Measurements from ENCODE around the gene FAM114A2. TPM values are rescaled to one million over a fixed set of nuclear protein-coding genes. Genes with fewer than 3 reads are reported as not detected.
"Not testable (repeated sequence)": the region's sequence is repeated elsewhere in the genome, so short reads cannot be mapped to it uniquely, and the experiment has no call there.

Gene FAM114A2
- total RNA-seq, 1 donor: 21.1 TPM

- Histone ChIP-seq H3K4me1 (ENCODE audit: insufficient read depth, low read length) (no peaks in the 10 kb centered on the region), H3K9me3 (ENCODE audit: low read depth, low read length) (no peaks in the 10 kb centered on the region), H3K4me3 (ENCODE audit: low read length) (no peak overlapping the region), H3K27me3 (ENCODE audit: insufficient read depth, low read length) (no peaks in the 10 kb centered on the region)
These were observed 6.7 kb downstream of the FAM114A2 start for GRCh38 chr5:154031937-154032489.

GRCh38 chr5:154025951-154026350, 12.8 kb downstream of the FAM114A2 start:
- Histone ChIP-seq H3K27me3 (ENCODE audit: insufficient read depth, low read length) (no peaks in the 10 kb centered on the region), H3K4me1 (ENCODE audit: insufficient read depth, low read length) (no peaks in the 10 kb centered on the region), H3K9me3 (ENCODE audit: low read depth, low read length) (no peaks in the 10 kb centered on the region), H3K4me3 (ENCODE audit: low read length) (no peak overlapping the region)

- not testable (repeated sequence) for H3K27me3 ChIP-seq (ENCODE audit: insufficient read depth, low read length)
These were observed 19.8 kb downstream of the FAM114A2 start for GRCh38 chr5:154018919-154019318.

GRCh38 chr5:154015071-154015693, 23.5 kb downstream of the FAM114A2 start:
- no peak overlapping the region for H3K4me3 ChIP-seq (ENCODE audit: low read length)

More at GRCh38 chr5:154018919-154019318, 19.8 kb downstream of the FAM114A2 start:
- not testable (repeated sequence) for H3K4me3 ChIP-seq (ENCODE audit: low read length); H3K4me1 ChIP-seq (ENCODE audit: insufficient read depth, low read length); H3K9me3 ChIP-seq (ENCODE audit: low read depth, low read length)

GRCh38 chr5:154010660-154011059, 28.1 kb downstream of the FAM114A2 start:
- H3K4me1 ChIP-seq (ENCODE audit: insufficient read depth, low read length): no peaks in the 10 kb centered on the region
- H3K4me3 ChIP-seq (ENCODE audit: low read length): no peak overlapping the region

More at GRCh38 chr5:154015071-154015693, 23.5 kb downstream of the FAM114A2 start:
- Histone ChIP-seq H3K9me3 (ENCODE audit: low read depth, low read length) (no peaks in the 10 kb centered on the region), H3K27me3 (ENCODE audit: insufficient read depth, low read length) (no peaks in the 10 kb centered on the region), H3K4me1 (ENCODE audit: insufficient read depth, low read length) (no peaks in the 10 kb centered on the region)

GRCh38 chr5:154005648-154006047, 33.1 kb downstream of the FAM114A2 start:
- H3K9me3 ChIP-seq (ENCODE audit: low read depth, low read length): no peaks in the 10 kb centered on the region
- H3K4me1 ChIP-seq (ENCODE audit: insufficient read depth, low read length): no peaks in the 10 kb centered on the region
- no peak overlapping the region for H3K4me3 ChIP-seq (ENCODE audit: low read length)
- no peaks in the 10 kb centered on the region for H3K27me3 ChIP-seq (ENCODE audit: insufficient read depth, low read length)

More at GRCh38 chr5:154010660-154011059, 28.1 kb downstream of the FAM114A2 start:
- Histone ChIP-seq H3K9me3 (ENCODE audit: low read depth, low read length) (no peaks in the 10 kb centered on the region), H3K27me3 (ENCODE audit: insufficient read depth, low read length) (no peaks in the 10 kb centered on the region)

- Histone ChIP-seq H3K27me3 (ENCODE audit: insufficient read depth, low read length) (no peaks in the 10 kb centered on the region), H3K4me3 (ENCODE audit: low read length) (no peak overlapping the region), H3K4me1 (ENCODE audit: insufficient read depth, low read length) (no peaks in the 10 kb centered on the region), H3K9me3 (ENCODE audit: low read depth, low read length) (no peaks in the 10 kb centered on the region)
These were observed 36.1 kb downstream of the FAM114A2 start for GRCh38 chr5:154002511-154003020.

- Histone ChIP-seq H3K27me3 (ENCODE audit: insufficient read depth, low read length) (no peaks in the 10 kb centered on the region), H3K4me3 (ENCODE audit: low read length) (no peak overlapping the region), H3K9me3 (ENCODE audit: low read depth, low read length) (no peaks in the 10 kb centered on the region), H3K4me1 (ENCODE audit: insufficient read depth, low read length) (no peaks in the 10 kb centered on the region)
These were observed 36.6 kb downstream of the FAM114A2 start for GRCh38 chr5:154002093-154002492.

- H3K4me1 ChIP-seq (ENCODE audit: insufficient read depth, low read length): no peaks in the 10 kb centered on the region
- no peaks in the 10 kb centered on the region for H3K9me3 ChIP-seq (ENCODE audit: low read depth, low read length)
- H3K4me3 ChIP-seq (ENCODE audit: low read length): no peak overlapping the region
- no peaks in the 10 kb centered on the region for H3K27me3 ChIP-seq (ENCODE audit: insufficient read depth, low read length)
These were observed 38.0 kb downstream of the FAM114A2 start for GRCh38 chr5:154000703-154001102.

- Histone ChIP-seq H3K4me3 (ENCODE audit: low read length) (no peak overlapping the region), H3K27me3 (ENCODE audit: insufficient read depth, low read length) (no peaks in the 10 kb centered on the region), H3K9me3 (ENCODE audit: low read depth, low read length) (no peaks in the 10 kb centered on the region), H3K4me1 (ENCODE audit: insufficient read depth, low read length) (no peaks in the 10 kb centered on the region)
These were observed 38.7 kb downstream of the FAM114A2 start for GRCh38 chr5:153999995-154000394.

- Histone ChIP-seq H3K9me3 (ENCODE audit: low read depth, low read length) (no peaks in the 10 kb centered on the region), H3K4me1 (ENCODE audit: insufficient read depth, low read length) (no peaks in the 10 kb centered on the region), H3K4me3 (ENCODE audit: low read length) (no peak overlapping the region), H3K27me3 (ENCODE audit: insufficient read depth, low read length) (no peaks in the 10 kb centered on the region)
These were observed 39.9 kb downstream of the FAM114A2 start for GRCh38 chr5:153998768-153999167.

GRCh38 chr5:153998010-153998409, 40.7 kb downstream of the FAM114A2 start:
- no peaks in the 10 kb centered on the region for H3K4me1 ChIP-seq (ENCODE audit: insufficient read depth, low read length)
- no peaks in the 10 kb centered on the region for H3K9me3 ChIP-seq (ENCODE audit: low read depth, low read length)
- H3K4me3 ChIP-seq (ENCODE audit: low read length): no peak overlapping the region

GRCh38 chr5:153991168-153991567, 47.5 kb downstream of the FAM114A2 start:
- H3K9me3 ChIP-seq (ENCODE audit: low read depth, low read length): no peaks in the 10 kb centered on the region
- no peaks in the 10 kb centered on the region for H3K27me3 ChIP-seq (ENCODE audit: insufficient read depth, low read length)
- no peak overlapping the region for H3K4me3 ChIP-seq (ENCODE audit: low read length)

More at GRCh38 chr5:153998010-153998409, 40.7 kb downstream of the FAM114A2 start:
- no peaks in the 10 kb centered on the region for H3K27me3 ChIP-seq (ENCODE audit: insufficient read depth, low read length)

GRCh38 chr5:153988510-153988909, 50.2 kb downstream of the FAM114A2 start:
- H3K4me1 ChIP-seq (ENCODE audit: insufficient read depth, low read length): no peaks in the 10 kb centered on the region
- no peak overlapping the region for H3K4me3 ChIP-seq (ENCODE audit: low read length)
- no peaks in the 10 kb centered on the region for H3K9me3 ChIP-seq (ENCODE audit: low read depth, low read length)
- H3K27me3 ChIP-seq (ENCODE audit: insufficient read depth, low read length): no peaks in the 10 kb centered on the region

More at GRCh38 chr5:153991168-153991567, 47.5 kb downstream of the FAM114A2 start:
- no peaks in the 10 kb centered on the region for H3K4me1 ChIP-seq (ENCODE audit: insufficient read depth, low read length)

- Histone ChIP-seq H3K27me3 (ENCODE audit: insufficient read depth, low read length) (no peaks in the 10 kb centered on the region), H3K4me3 (ENCODE audit: low read length) (no peak overlapping the region), H3K4me1 (ENCODE audit: insufficient read depth, low read length) (no peaks in the 10 kb centered on the region), H3K9me3 (ENCODE audit: low read depth, low read length) (no peaks in the 10 kb centered on the region)
These were observed 51.4 kb downstream of the FAM114A2 start for GRCh38 chr5:153987301-153987700.

GRCh38 chr5:153985498-153985897, 53.2 kb downstream of the FAM114A2 start:
- Histone ChIP-seq H3K4me1 (ENCODE audit: insufficient read depth, low read length) (no peaks in the 10 kb centered on the region), H3K9me3 (ENCODE audit: low read depth, low read length) (no peaks in the 10 kb centered on the region), H3K27me3 (ENCODE audit: insufficient read depth, low read length) (no peaks in the 10 kb centered on the region), H3K4me3 (ENCODE audit: low read length) (no peak overlapping the region)

Data from mononuclear cell (primary cell).